SU-DHL-6 (cell line): ENCODE data around the gene THTPA.

Experiments used
- EZH2phosphoT487 ChIP-seq: fragments of 200-600 bp; sonication (generic), shearing (Covaris generic); conservative IDR thresholded peaks from 2 replicates; pipeline ENCODE4 v1.6.1; 2018; ENCODE audit warnings: mild to moderate bottlenecking, antibody characterized with exemption, low read length, moderate library complexity, mixed read lengths
- TF ChIP-seq, protein P1 (sequence below): fragments of 200-600 bp; sonication (generic); IDR thresholded peaks from one replicate; pipeline ENCODE4 v1.5.1; 2017; ENCODE audit warnings: antibody characterized with exemption, mild to moderate bottlenecking, low read length, moderate library complexity; ENCODE audit not compliant: insufficient read depth, poor library complexity, severe bottlenecking

DNA sequence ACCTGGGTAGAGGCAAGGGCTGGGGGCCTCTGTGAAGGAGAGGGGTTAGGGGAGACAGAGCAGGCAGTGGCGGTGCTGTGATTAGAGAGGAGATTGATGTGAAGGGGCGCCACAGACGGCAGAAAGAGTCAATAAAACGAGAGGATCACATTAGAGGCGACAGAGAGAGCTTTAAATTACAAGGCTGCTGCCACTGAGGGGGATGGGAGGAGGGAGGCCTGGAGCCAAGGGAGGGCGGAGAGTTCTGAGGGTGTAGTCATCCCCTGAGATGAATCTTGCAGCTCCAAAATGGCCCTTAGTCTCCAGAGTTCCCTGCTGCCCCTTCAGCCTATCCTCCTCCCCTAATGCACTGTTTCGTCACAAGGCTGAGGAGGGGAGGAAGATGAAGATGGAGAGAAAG lies 17.3 kb upstream of the THTPA start:
- TF ChIP-seq, protein P1, sequence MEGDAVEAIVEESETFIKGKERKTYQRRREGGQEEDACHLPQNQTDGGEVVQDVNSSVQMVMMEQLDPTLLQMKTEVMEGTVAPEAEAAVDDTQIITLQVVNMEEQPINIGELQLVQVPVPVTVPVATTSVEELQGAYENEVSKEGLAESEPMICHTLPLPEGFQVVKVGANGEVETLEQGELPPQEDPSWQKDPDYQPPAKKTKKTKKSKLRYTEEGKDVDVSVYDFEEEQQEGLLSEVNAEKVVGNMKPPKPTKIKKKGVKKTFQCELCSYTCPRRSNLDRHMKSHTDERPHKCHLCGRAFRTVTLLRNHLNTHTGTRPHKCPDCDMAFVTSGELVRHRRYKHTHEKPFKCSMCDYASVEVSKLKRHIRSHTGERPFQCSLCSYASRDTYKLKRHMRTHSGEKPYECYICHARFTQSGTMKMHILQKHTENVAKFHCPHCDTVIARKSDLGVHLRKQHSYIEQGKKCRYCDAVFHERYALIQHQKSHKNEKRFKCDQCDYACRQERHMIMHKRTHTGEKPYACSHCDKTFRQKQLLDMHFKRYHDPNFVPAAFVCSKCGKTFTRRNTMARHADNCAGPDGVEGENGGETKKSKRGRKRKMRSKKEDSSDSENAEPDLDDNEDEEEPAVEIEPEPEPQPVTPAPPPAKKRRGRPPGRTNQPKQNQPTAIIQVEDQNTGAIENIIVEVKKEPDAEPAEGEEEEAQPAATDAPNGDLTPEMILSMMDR = no peak
- TF ChIP-seq EZH2phosphoT487 = no peak
